IPS DF 4.7 (cell line): ENCODE results near the gene TSPO2.

ENCODE experiments used
- DNase-seq: peaks from one replicate; pipeline ENCODE4 v3.0.0-alpha.2; 2013; ENCODE audit warnings: low spot score; ENCODE audit errors: extremely low read depth

Gene TSPO2

GRCh38 chr6:41027241-41027640 is 15.0 kb upstream of the TSPO2 start:
- DNase-seq, result no peak

GRCh38 chr6:41027799-41028560 is 14.3 kb upstream of the TSPO2 start:
- no peak for DNase-seq

GRCh38 chr6:41028561-41029412 is 13.5 kb upstream of the TSPO2 start:
- no peak for DNase-seq

DNA sequence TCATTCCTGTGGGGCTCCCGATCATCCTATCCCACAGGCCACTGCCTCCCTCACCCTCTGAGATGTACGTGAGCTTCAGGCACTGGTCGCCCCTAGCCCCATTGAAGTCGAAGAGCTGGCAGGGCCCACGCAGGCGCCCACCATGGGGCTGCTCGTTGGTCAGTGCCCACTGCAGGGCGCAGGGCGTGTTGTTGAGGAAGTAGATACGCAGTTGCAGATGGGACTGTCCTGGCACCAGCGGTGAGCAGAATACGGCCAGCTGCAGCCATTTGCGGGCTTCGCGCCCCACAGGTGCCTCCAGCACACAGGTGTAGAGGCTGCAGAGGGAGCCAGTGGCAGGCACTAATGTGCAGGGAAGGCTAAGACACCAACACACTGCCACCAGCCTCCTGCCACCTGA is 9.4 kb upstream of the TSPO2 start:
- DNase-seq, result no peak

GRCh38 chr6:41033776-41034175 is 8.5 kb upstream of the TSPO2 start:
- no peak for DNase-seq

- DNase-seq, result no peak
Measured at GRCh38 chr6:41036186-41036585, 6.1 kb upstream of the TSPO2 start.

- DNase-seq, result no peak
Measured at GRCh38 chr6:41036601-41037000, 5.7 kb upstream of the TSPO2 start.

DNA sequence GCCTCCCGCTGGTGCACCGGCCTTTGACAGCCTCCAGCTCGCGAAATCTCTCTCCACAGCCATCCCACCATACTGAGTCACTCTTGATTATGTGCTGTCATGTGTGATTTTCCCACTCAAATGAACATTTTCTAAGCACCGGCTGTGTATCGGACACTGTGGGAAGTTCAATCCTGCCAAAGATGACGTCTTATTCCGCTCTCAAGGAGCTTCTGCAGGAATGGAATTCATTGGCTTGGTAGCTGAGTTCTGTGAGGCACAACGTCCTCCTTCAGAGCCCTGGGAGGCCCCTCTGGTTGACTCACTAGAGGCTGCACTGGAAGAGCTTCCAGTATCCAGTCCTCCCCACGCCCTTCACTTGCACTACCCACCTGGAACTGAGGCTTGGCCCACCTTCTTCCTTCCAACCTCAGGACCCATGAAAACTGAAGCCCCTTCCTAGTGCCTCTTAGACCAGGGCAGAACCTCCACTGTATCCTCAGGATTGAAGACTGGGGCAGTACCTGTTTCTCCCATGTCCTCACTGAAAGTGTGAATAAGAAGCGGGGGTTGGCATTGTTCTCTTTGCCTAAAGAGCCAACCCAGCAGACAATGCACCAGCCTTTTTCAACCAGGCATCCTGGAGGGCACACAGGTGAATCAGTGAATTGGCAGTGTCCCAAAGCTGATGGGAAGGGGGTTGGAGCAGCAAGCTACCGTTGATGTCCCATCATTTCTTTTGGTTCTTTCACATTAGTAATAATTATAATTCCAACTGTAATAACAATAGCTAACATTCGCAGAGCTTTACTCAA is 5.0 kb upstream of the TSPO2 start:
- no peak for DNase-seq

- DNase-seq, result no peak
Measured at GRCh38 chr6:41038205-41038604, 4.1 kb upstream of the TSPO2 start.

GRCh38 chr6:41039060-41039998 is 2.9 kb upstream of the TSPO2 start, which contains the start of gene UNC5CL:
Gene UNC5CL (minus strand): TSS chr6:41039221. CDS start chr6:41035074, 4,147 bp downstream.
- DNase-seq, result no peak

GRCh38 chr6:41040101-41040939 is 1.9 kb upstream of the TSPO2 start:
- DNase-seq, result no peak

DNA sequence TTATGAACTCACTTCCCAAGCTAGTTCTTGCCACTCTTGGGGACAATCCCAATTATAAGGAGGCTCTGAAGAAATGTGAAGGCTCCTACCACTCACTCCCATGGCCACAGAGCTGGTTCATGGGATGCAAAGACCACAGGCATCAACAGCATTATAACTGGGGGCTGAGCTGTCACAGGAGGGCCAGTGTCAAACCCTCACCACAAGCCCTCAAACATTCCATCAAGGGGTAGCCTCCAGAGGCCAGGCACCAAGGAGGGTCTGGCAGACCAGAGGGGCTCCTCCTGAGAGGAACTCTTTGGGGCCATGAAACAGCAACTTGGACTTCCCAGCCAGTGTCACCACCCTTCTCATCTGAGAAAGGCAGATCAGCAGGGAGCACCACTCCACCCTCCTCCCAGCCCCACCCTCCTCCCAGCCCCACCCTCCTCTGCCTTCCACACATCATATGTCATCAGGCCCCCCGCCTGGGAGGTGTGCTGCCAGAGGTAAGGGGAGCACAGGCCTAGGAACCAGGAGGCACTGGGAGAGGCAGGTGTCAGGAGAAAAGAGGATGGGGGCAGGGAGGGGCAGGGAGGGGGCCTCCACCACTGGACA is 1.2 kb upstream of the TSPO2 start:
- no peak for DNase-seq

DNA sequence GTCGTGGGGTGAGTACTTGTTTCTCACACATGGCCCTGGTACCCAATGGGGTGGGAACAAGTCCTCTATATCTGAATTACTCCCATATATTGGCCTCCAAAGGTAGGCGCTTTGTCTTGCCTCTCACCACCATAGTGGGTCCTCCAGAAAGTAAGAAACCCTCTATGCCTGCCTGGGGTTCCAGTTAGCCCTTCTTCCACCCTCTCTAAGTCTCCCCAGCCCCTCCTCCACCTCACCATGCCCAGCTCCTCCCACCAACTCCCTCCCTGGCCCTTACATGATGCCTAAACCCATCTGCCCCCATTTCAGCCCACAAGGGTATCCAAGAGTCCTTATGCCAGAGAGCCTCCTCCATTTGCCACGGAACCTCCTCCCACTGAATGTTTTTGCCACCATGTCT is 884 bp downstream of the TSPO2 start:
- no peak for DNase-seq

DNA sequence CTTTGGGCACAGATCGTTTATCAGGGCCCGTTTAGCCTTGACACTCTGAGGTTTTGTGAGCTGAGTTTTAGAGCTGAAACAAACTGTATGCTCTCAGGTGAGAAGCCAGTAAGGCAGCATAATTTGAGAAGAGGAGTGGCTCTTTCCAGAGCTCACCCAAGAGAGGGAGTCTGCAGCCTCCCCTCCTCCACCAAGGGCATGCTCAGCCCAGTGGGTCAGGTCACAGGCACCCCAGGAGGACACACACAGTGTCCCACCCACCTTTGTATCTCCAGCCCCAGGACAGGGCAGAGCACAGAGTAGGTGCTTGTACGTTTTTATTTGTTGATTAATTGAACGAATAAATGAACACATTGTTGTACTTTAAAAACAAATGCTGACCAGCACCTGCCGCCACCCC is 3.4 kb downstream of the TSPO2 start:
- DNase-seq, result no peak

GRCh38 chr6:41046084-41046483 is 3.8 kb downstream of the TSPO2 start:
- no peak for DNase-seq

GRCh38 chr6:41047306-41047705 is 5.0 kb downstream of the TSPO2 start:
- DNase-seq, result no peak

DNA sequence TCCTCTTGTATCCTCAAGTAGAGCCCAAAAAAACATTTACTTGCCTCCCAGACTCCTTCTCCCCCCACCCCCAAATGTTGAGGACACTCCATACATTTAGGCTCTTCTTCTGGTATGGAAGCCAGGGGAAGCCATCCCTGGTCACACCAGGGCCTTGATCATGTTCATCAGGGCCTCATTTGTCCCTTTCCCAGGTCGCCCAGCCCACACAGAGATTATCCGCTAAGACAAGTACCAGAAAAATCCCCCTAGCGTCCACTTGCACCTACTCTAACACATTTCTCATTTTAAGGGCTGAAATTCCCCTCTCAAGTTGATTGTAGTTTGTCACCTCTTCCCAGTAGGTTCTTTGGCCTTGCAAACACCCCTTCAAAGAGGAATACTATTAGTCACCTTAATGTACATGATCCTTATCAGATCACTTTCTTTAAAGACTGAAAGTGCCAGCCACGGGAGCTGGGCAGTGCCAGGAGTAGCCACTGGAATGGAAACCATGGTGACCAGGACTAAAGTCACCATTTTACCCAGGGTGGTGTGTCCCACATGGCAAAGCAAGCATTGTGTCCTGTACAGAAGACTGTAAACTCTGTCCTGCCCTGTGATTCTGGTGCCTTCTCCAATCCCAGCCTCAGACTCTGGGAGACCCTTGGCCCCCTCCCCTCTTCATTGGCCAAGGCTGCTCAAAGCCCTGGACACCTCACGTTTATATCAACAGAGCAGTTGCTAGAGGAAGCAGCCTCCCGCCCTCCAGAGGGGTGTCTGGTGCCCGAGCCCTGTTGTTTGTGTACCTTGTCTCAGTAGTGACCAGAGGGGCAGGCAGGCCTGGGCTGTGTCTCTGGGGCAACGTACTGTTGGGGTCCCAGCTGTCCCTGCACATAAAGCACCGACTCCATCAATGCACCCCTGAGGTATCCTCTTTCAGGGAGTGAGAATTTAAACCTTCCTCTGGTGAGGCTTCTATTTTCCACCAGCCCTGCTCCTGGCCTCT is 5.8 kb downstream of the TSPO2 start:
- DNase-seq, result no peak

DNA sequence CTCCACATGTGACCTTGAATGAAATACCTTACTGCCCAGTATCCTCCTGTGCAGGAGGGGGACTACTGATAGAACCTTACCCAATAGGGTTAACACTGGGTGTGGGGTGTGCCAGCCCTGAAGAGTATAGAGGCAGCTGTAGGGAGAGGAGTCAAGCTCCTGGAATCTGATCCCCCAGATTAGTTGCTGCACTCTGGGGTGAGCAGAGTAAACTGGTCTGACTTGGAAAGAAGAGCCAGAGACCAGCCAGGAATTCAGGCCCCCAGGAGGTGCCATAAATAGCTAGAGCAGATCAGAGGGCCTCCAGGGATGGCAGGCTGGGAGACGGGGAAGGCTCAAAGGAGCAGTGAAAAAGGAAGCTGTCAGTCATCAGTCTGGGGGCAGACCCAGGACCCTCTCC is 7.3 kb downstream of the TSPO2 start:
- no peak for DNase-seq
